HCT116 (cell line): ENCODE measurements around the gene RPL12.

Experiments used
- CBX3 ChIP-seq: IDR thresholded peaks from 2 replicates; pipeline ENCODE4 v1.6.1; 2012; ENCODE audit warnings: low read depth
- CTCF ChIP-seq, 3 experiments: fragments of 200-600 bp in 1 of 3; sonication (generic) in 1 of 3; IDR thresholded peaks in 2 of 3; conservative IDR thresholded peaks in 1 of 3; 2 replicates each; pipeline ENCODE4 v1.5.1; 2012 to 2017; ENCODE audit warnings: low read depth in 2 of 3, low read length in 2 of 3, antibody characterized with exemption in 1 of 3, borderline replicate concordance in 1 of 3, control low read depth in 1 of 3, mild to moderate bottlenecking in 1 of 3, mixed read lengths in 1 of 3, mixed run types in 1 of 3, moderate library complexity in 1 of 3; ENCODE audit not compliant: insufficient read depth in 1 of 3
- EZH2 ChIP-seq: fragments of 200-600 bp; sonication (generic); IDR thresholded peaks from 2 replicates; pipeline ENCODE4 v1.6.1; 2017; ENCODE audit warnings: antibody characterized with exemption, mixed run types
- POLR2A ChIP-seq: IDR thresholded peaks from 2 replicates; pipeline ENCODE4 v1.7.0; 2011; ENCODE audit warnings: borderline replicate concordance; ENCODE audit not compliant: insufficient read depth, insufficient read length; ENCODE audit errors: extremely low read depth
- REST ChIP-seq: IDR thresholded peaks from 2 replicates; pipeline ENCODE4 v1.6.1; 2012; ENCODE audit warnings: low read depth
- YY1 ChIP-seq: IDR thresholded peaks from 2 replicates; pipeline ENCODE4 v1.6.1; 2011; ENCODE audit warnings: low read length, low read depth, moderate library complexity, mild to moderate bottlenecking; ENCODE audit not compliant: insufficient replicate concordance; ENCODE audit errors: extremely low read depth
- ZFX ChIP-seq: fragments of 450-650 bp; IDR thresholded peaks from 2 replicates; pipeline ENCODE4 v1.6.1; 2017

GRCh38 chr9:127405344-127406125, 45.7 kb downstream of the RPL12 start:
- no peak for TF ChIP-seq ZFX
- TF ChIP-seq REST, result no peak
- TF ChIP-seq CBX3, result no peak
- no peak for TF ChIP-seq YY1
- TF ChIP-seq CTCF (IDR thresholded peaks at IDR 0.05 in 2 of 3, conservative IDR thresholded peaks at IDR 0.05 in 1 of 3; ENCODE audit: borderline replicate concordance in 1 of 3, insufficient read depth in 1 of 3, low read depth in 2 of 3, low read length in 2 of 3), result no peak
- no peak for TF ChIP-seq EZH2
- no peak for TF ChIP-seq POLR2A
